DMS153 treated with DMSO at 0.1 percent for 48 hours (cell line): Measurements from ENCODE around the gene NCKAP1.
"Not testable (repeated sequence)": the region's sequence is repeated elsewhere in the genome, so short reads cannot be mapped to it uniquely, and the experiment has no call there.

Experiments
- DNase-seq: peaks from one replicate; lab custom pipeline; 2025; ENCODE audit not compliant: unreplicated experiment; lab: John Stamatoyannopoulos, UW

The NCKAP1 gene

GRCh38 chr2:183038341-183039300 lies at the start of gene NCKAP1:
NCKAP1 (minus strand) TSS chr2:183038457; CDS start chr2:183038099, 358 bp downstream.
- DNase-seq = peak; percentile 79

GRCh38 chr2:183081911-183082310 lies 43.7 kb upstream of the NCKAP1 start:
- no peak for DNase-seq

GRCh38 chr2:183079139-183079775 lies 41.0 kb upstream of the NCKAP1 start:
- DNase-seq = peak; percentile 30

GRCh38 chr2:183078464-183079138 lies 40.3 kb upstream of the NCKAP1 start, which contains the start of gene DUSP19:
DUSP19 (plus strand) TSS chr2:183078747; CDS start chr2:183078934, 187 bp downstream.
- peak; percentile 94 for DNase-seq

- DNase-seq = no peak
Measured at GRCh38 chr2:183078163-183078463, 39.9 kb upstream of the NCKAP1 start.

- DNase-seq = no peak
Measured at GRCh38 chr2:183072177-183072576, 33.9 kb upstream of the NCKAP1 start.

GRCh38 chr2:183070942-183071844 lies 32.9 kb upstream of the NCKAP1 start:
- DNase-seq = no peak

- no peak for DNase-seq
Measured at GRCh38 chr2:183069174-183069573, 30.9 kb upstream of the NCKAP1 start.

- DNase-seq = no peak
Measured at GRCh38 chr2:183068561-183068960, 30.3 kb upstream of the NCKAP1 start.

- DNase-seq = no peak
Measured at GRCh38 chr2:183063083-183063482, 24.8 kb upstream of the NCKAP1 start.

- DNase-seq = no peak
Measured at GRCh38 chr2:183060571-183061231, 22.4 kb upstream of the NCKAP1 start.

GRCh38 chr2:183059561-183059960 lies 21.3 kb upstream of the NCKAP1 start:
- no peak for DNase-seq

- no peak for DNase-seq
Measured at GRCh38 chr2:183057333-183057985, 19.2 kb upstream of the NCKAP1 start.

GRCh38 chr2:183049420-183049819 lies 11.2 kb upstream of the NCKAP1 start:
- no peak for DNase-seq

GRCh38 chr2:183047486-183048125 lies 9.3 kb upstream of the NCKAP1 start:
- DNase-seq = not testable (repeated sequence)

- not testable (repeated sequence) for DNase-seq
Measured at GRCh38 chr2:183043580-183043979, 5.3 kb upstream of the NCKAP1 start.

GRCh38 chr2:183040604-183041003 lies 2.3 kb upstream of the NCKAP1 start:
- no peak for DNase-seq

- DNase-seq = no peak
Measured at GRCh38 chr2:183037553-183038340, 510 bp downstream of the NCKAP1 start.
